Cardiac muscle cell (in vitro differentiated cells and primary cell): Measurements from ENCODE around the gene KAZN. TPM values are rescaled to one million over a fixed set of nuclear protein-coding genes. Genes with fewer than 3 reads are reported as not detected.

Experiments used
- DNase-seq, 2 donors: peaks; one replicate each; pipeline versions ENCODE4 v3.0.0 to v3.0.0-alpha.2; 2010 to 2017; ENCODE audit warnings: low read depth in 1 of 2, low spot score in 1 of 2
- H3K27ac ChIP-seq: fragments of 200-600 bp; sonication (generic); 2 replicates; pipeline ENCODE4 v1.5.1; 2016
- H3K27me3 ChIP-seq: fragments of 200-600 bp; sonication (generic); 2 replicates; pipeline ENCODE4 v1.6.0; 2016; ENCODE audit warnings: control low read depth
- H3K36me3 ChIP-seq: fragments of 200-600 bp; sonication (generic); 2 replicates; pipeline ENCODE4 v1.5.1; 2016; ENCODE audit warnings: control low read depth
- H3K4me1 ChIP-seq: fragments of 200-600 bp; sonication (generic); 2 replicates; pipeline ENCODE4 v1.8.1; 2017; ENCODE audit warnings: low read depth, mild to moderate bottlenecking, mixed run types
- H3K4me3 ChIP-seq: fragments of 200-600 bp; sonication (generic); 2 replicates; pipeline ENCODE4 v1.5.1; 2016; ENCODE audit warnings: mild to moderate bottlenecking
- H3K9me3 ChIP-seq: fragments of 200-600 bp; sonication (generic); 2 replicates; pipeline ENCODE4 v1.5.1; 2017; ENCODE audit warnings: low read depth, mild to moderate bottlenecking, control low read depth
- polyA plus RNA-seq: library from polyadenylated mRNA; unstranded; fragments of >200 nt; fragmentation: Nextera tagmentation; extraction: Ambion mirVana; gene quantifications from 2 replicates; pipeline ENCODE4 v1.2.1, GENCODE V29; 2016
- total RNA-seq: library from RNA; depleted of rRNA; stranded (reverse); fragments of >200 nt; gene quantifications from 2 replicates; pipeline ENCODE4 v1.2.3, GENCODE V29; 2016
- TF ChIP-seq, protein P1 (sequence below): IDR thresholded peaks from 2 replicates; pipeline ENCODE4 v1.5.1; 2012; ENCODE audit warnings: low read depth, mild to moderate bottlenecking, low read length

The KAZN gene
- total and polyA plus RNA-seq, 2 experiments from 2014 or later = 17.5 to 26.9 TPM

DNA sequence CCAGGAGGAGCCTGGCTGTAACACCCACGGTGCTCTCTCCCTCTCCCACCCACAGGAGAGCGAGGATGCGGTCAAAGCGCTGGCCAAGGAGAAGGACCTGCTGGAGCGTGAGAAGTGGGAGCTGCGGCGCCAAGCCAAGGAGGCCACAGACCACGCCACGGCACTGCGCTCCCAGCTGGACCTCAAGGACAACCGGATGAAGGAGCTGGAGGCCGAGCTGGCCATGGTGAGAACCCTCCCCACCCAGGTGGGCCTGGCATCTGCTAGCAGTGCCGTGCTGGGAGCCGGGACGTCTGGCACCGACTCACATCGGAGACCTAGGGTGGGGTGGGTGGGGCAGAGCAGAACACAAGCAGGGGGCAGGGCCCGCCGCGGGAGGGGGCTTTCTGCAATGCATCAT, 445.4 kb downstream of the KAZN start:
- no peaks in the 10 kb centered on the region for H3K27me3 ChIP-seq
- no peak overlapping the region for H3K4me3 ChIP-seq
- H3K27ac ChIP-seq = no peak overlapping the region
- H3K9me3 ChIP-seq = no peaks in the 10 kb centered on the region
- DNase-seq = no peak
- TF ChIP-seq, protein P1, sequence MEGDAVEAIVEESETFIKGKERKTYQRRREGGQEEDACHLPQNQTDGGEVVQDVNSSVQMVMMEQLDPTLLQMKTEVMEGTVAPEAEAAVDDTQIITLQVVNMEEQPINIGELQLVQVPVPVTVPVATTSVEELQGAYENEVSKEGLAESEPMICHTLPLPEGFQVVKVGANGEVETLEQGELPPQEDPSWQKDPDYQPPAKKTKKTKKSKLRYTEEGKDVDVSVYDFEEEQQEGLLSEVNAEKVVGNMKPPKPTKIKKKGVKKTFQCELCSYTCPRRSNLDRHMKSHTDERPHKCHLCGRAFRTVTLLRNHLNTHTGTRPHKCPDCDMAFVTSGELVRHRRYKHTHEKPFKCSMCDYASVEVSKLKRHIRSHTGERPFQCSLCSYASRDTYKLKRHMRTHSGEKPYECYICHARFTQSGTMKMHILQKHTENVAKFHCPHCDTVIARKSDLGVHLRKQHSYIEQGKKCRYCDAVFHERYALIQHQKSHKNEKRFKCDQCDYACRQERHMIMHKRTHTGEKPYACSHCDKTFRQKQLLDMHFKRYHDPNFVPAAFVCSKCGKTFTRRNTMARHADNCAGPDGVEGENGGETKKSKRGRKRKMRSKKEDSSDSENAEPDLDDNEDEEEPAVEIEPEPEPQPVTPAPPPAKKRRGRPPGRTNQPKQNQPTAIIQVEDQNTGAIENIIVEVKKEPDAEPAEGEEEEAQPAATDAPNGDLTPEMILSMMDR = no peak
- no peaks in the 10 kb centered on the region for H3K36me3 ChIP-seq
- no peaks in the 10 kb centered on the region for H3K4me1 ChIP-seq

GRCh38 chr1:15045123-15045522, 446.6 kb downstream of the KAZN start:
- Histone ChIP-seq H3K36me3 (no peaks in the 10 kb centered on the region), H3K27ac (no peak overlapping the region), H3K27me3 (no peaks in the 10 kb centered on the region), H3K4me1 (no peaks in the 10 kb centered on the region), H3K4me3 (no peak overlapping the region), H3K9me3 (no peaks in the 10 kb centered on the region)
- no peak for DNase-seq
- TF ChIP-seq, protein P1 = no peak

DNA sequence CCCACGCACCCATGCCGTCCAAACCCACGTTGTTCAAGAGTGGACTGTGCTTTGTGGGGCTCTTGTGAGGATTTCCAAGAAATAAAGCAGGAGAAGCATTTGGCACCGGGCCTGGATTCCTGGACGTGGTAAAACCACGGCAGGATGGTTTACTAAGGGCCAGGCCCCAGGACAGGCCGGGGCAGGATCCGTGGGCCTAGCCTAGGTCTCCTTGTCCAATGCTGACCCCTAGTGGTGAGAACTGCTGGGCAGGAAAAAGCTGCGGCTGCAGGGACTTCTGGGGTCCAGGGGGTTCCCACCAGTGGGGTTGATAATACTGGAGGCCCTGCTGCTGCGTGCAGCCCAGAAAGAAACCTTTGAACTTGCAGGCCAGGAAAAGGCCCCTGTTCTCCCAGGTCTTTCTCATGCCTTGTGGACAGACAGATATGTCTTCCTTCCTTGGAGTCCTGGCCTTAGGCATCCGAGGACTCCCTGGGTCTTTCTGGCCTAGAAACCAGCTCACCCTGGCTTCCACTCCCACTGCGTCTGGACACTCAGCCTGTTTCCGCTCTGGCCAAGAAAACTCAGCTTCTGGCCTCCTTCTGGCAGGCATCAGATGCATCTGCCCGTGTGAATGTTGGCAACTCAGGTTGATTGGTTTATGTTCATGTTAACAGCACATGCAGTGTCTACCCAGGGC, 448.1 kb downstream of the KAZN start:
- no peaks in the 10 kb centered on the region for H3K4me1 ChIP-seq
- DNase-seq = peak; percentile 88
- no peak overlapping the region for H3K4me3 ChIP-seq
- no peaks in the 10 kb centered on the region for H3K36me3 ChIP-seq
- no peak overlapping the region for H3K27ac ChIP-seq
- TF ChIP-seq, protein P1 = peak; percentile 96
- no peaks in the 10 kb centered on the region for H3K9me3 ChIP-seq
- H3K27me3 ChIP-seq = no peaks in the 10 kb centered on the region

DNA sequence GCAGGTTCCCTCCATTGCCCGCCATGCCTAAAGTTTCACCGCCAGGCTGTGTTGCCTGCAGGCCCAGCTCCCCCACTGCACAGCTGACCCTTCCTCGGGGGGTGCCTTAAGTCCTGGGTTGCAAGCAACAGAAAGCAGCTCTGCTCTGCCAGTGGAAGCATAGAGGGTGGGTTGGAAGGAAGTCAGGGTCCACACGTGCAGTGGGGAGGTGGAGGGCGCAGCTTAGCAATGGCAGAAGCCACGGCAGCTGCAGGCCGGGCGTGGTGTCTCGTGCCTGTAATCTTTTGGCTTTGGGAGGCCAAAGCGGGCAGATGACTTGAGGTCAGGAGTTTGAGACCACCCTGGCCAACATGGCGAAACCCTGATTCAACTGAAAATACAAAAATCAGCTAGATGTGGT, 448.8 kb downstream of the KAZN start:
- TF ChIP-seq, protein P1 = no peak
- no peaks in the 10 kb centered on the region for H3K4me1 ChIP-seq

GRCh38 chr1:15048437-15048980, 450.0 kb downstream of the KAZN start:
- DNase-seq = no peak
- TF ChIP-seq, protein P1 = no peak
- Histone ChIP-seq H3K9me3 (no peaks in the 10 kb centered on the region), H3K4me1 (no peaks in the 10 kb centered on the region), H3K36me3 (no peaks in the 10 kb centered on the region), H3K27ac (no peak overlapping the region), H3K27me3 (no peaks in the 10 kb centered on the region), H3K4me3 (no peak overlapping the region)

More for the DNA sequence above, 448.8 kb downstream of the KAZN start:
- H3K9me3 ChIP-seq = no peaks in the 10 kb centered on the region
- no peaks in the 10 kb centered on the region for H3K27me3 ChIP-seq
- DNase-seq = no peak
- no peak overlapping the region for H3K4me3 ChIP-seq
- H3K36me3 ChIP-seq = no peaks in the 10 kb centered on the region
- no peak overlapping the region for H3K27ac ChIP-seq
